PC-3 (cell line): ENCODE data around the gene DIP2C. TPM values are rescaled to one million over a fixed set of nuclear protein-coding genes. Genes with fewer than 3 reads are reported as not detected.

Experiments
- ATAC-seq: fragments of 200-7000 bp; cut with Tn5 transposase; 2 replicates; pipeline ENCODE4 v1.9.1; 2020; ENCODE audit warnings: mild to moderate bottlenecking, moderate library complexity
- BruUV-seq: library from RNA; stranded (reverse); fragments of 400-500 nt; replicated peaks from 2 replicates; lab custom pipeline; 2021; lab: Mats Ljungman, UMichigan
- CTCF ChIA-PET: fragments of 300-600 bp; sonication (Branson Sonifier 250); formaldehyde crosslinking; loops from one replicate; lab custom pipeline; 2022; ENCODE audit warnings: antibody characterized with exemption; lab: Charles Lee
- POLR2A ChIA-PET: fragments of 300-600 bp; sonication (Branson Sonifier 250); formaldehyde crosslinking; loops from one replicate; lab custom pipeline; 2022; ENCODE audit warnings: antibody characterized with exemption; ENCODE audit not compliant: unreplicated experiment; lab: Charles Lee
- DNase-seq: peaks from one replicate; pipeline ENCODE4 v3.0.0-alpha.2; 2015
- H2AFZ ChIP-seq: fragments of 300-600 bp; sonication (generic); 2 replicates; pipeline ENCODE4 v1.6.0; 2016; ENCODE audit warnings: antibody characterized with exemption, low read length
- H3F3A ChIP-seq: fragments of 300-600 bp; sonication (generic); one replicate; pipeline ENCODE4 v1.6.0; 2017; ENCODE audit warnings: antibody characterized with exemption, low read length, control low read depth, mild to moderate bottlenecking; ENCODE audit not compliant: unreplicated experiment
- H3K27ac ChIP-seq: fragments of 300-600 bp; sonication (generic); 2 replicates; pipeline ENCODE4 v1.5.1; 2016; ENCODE audit warnings: mild to moderate bottlenecking, low read length
- H3K27me3 ChIP-seq: fragments of 300-600 bp; sonication (generic); 2 replicates; pipeline ENCODE4 v1.6.1; 2016; ENCODE audit warnings: low read length, mixed read lengths
- H3K36me3 ChIP-seq: fragments of 300-600 bp; sonication (generic); 2 replicates; pipeline ENCODE4 v1.6.1; 2016; ENCODE audit warnings: low read depth, mixed run types, low read length, mixed read lengths
- H3K4me1 ChIP-seq: fragments of 300-600 bp; sonication (generic); 2 replicates; pipeline ENCODE4 v1.5.1; 2016; ENCODE audit warnings: low read length; ENCODE audit not compliant: insufficient read depth
- H3K4me2 ChIP-seq: fragments of 300-600 bp; sonication (generic); 2 replicates; pipeline ENCODE4 v1.6.0; 2016; ENCODE audit warnings: low read length
- H3K4me3 ChIP-seq: fragments of 300-600 bp; sonication (generic); 2 replicates; pipeline ENCODE4 v1.5.1; 2016; ENCODE audit warnings: mild to moderate bottlenecking, low read length, mixed read lengths
- H3K79me2 ChIP-seq: fragments of 300-600 bp; sonication (generic); 2 replicates; pipeline ENCODE4 v1.6.1; 2017; ENCODE audit warnings: low read length, mixed read lengths
- H3K9ac ChIP-seq: fragments of 300-600 bp; sonication (generic); 2 replicates; pipeline ENCODE4 v1.6.0; 2016; ENCODE audit warnings: mild to moderate bottlenecking, low read length
- H3K9me2 ChIP-seq: fragments of 300-600 bp; sonication (generic); replicated peaks from 2 replicates; pipeline ENCODE4 v1.6.1; 2016; ENCODE audit warnings: mixed run types, low read length, mixed read lengths
- H3K9me3 ChIP-seq: fragments of 300-600 bp; sonication (generic); 2 replicates; pipeline ENCODE4 v1.6.1; 2016; ENCODE audit warnings: low read length, mixed read lengths
- H4K20me1 ChIP-seq: fragments of 300-600 bp; sonication (generic); 2 replicates; pipeline ENCODE4 v1.6.1; 2016; ENCODE audit warnings: low read length, mixed read lengths
- EZH2 ChIP-seq: fragments of 300-600 bp; sonication (generic); IDR thresholded peaks from one replicate; pipeline ENCODE4 v1.6.1; 2017; ENCODE audit warnings: antibody characterized with exemption, mild to moderate bottlenecking, low read length; ENCODE audit not compliant: unreplicated experiment
- EZH2phosphoT487 ChIP-seq: fragments of 300-600 bp; sonication (generic); IDR thresholded peaks from 2 replicates; pipeline ENCODE4 v1.6.1; 2018; ENCODE audit warnings: mild to moderate bottlenecking, antibody characterized with exemption, low read length, borderline replicate concordance
- intact Hi-C: fragments of 100-400 bp; cut with micrococcal nuclease; formaldehyde crosslinking; loops from 2 replicates; pipeline ENCODE4 v1.9.0; 2023
- total RNA-seq: library from RNA; depleted of rRNA; stranded (reverse); fragments of >200 nt; gene quantifications from 2 replicates; pipeline ENCODE4 v1.2.3, GENCODE V29; 2014
- TF ChIP-seq, protein P1 (sequence below): fragments of 300-600 bp; sonication (generic); conservative IDR thresholded peaks from 2 replicates; pipeline ENCODE4 v1.5.1; 2017; ENCODE audit warnings: antibody characterized with exemption, low read depth, mild to moderate bottlenecking, low read length

The DIP2C gene
- total RNA-seq, 1 experiment from 2014 or later, result 3.1 TPM

DNA sequence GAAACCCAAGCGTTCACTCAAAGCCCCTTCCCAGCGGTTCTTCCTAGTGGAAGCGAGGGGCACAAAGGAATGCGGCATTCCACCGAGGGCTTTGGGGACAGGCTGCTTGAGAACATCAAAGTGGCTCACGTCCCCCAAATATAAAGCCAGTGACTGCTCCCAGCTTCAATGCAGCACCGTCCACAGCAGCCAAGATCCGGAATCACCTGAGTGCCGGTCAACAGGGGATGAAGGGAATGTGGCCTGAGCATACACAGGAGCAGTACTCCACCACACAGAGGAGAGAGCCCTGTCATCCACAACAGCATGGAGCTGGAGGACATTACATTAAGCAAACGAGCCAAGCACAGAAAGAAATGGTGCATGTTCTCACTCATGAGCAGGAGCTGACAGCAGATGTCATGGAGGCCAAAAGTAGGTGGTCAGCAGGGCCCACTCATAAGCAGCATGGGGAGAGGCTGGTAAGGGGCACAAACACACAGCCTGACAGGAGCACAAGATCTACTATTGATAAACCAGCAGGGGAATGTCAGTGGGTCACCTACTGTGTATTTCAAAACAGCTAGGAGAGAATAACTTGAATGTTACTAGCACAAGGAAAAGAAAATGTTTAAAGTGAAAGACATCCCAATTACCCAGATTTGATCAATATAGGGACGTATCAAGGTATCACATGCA is 79.5 kb downstream of the DIP2C start:
- Histone ChIP-seq H3F3A (no peaks in the 10 kb centered on the region), H3K9me2 (no peaks in the 10 kb centered on the region), H3K9me3 (no peaks in the 10 kb centered on the region), H3K4me1 (peaks cover 25% of the 10 kb centered on the region), H3K27ac (no peak overlapping the region), H3K79me2 (0 out of 2 replicates have a peak, but pooled peaks cover 14% of the 10 kb centered on the region), H3K36me3 (no peaks in the 10 kb centered on the region), H3K9ac (no peak overlapping the region), H3K4me2 (no peak overlapping the region), H3K27me3 (no peaks in the 10 kb centered on the region), H3K4me3 (no peak overlapping the region), H2AFZ (no peak overlapping the region), H4K20me1 (no peaks in the 10 kb centered on the region)
- ChIA-PET CTCF (no interaction called here), POLR2A (no interaction called here)
- ATAC-seq (no peak), DNase-seq (no peak)
- intact Hi-C loops, result loop anchor here (10.0 kb wide), 1 partner anchor 175 kb away; no protein-coding TSS in a partner anchor
- BruUV-seq, result no TSS peak
- TF ChIP-seq EZH2 (no peak), EZH2phosphoT487 (no peak)
- TF ChIP-seq, protein P1, sequence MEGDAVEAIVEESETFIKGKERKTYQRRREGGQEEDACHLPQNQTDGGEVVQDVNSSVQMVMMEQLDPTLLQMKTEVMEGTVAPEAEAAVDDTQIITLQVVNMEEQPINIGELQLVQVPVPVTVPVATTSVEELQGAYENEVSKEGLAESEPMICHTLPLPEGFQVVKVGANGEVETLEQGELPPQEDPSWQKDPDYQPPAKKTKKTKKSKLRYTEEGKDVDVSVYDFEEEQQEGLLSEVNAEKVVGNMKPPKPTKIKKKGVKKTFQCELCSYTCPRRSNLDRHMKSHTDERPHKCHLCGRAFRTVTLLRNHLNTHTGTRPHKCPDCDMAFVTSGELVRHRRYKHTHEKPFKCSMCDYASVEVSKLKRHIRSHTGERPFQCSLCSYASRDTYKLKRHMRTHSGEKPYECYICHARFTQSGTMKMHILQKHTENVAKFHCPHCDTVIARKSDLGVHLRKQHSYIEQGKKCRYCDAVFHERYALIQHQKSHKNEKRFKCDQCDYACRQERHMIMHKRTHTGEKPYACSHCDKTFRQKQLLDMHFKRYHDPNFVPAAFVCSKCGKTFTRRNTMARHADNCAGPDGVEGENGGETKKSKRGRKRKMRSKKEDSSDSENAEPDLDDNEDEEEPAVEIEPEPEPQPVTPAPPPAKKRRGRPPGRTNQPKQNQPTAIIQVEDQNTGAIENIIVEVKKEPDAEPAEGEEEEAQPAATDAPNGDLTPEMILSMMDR, result no peak

DNA sequence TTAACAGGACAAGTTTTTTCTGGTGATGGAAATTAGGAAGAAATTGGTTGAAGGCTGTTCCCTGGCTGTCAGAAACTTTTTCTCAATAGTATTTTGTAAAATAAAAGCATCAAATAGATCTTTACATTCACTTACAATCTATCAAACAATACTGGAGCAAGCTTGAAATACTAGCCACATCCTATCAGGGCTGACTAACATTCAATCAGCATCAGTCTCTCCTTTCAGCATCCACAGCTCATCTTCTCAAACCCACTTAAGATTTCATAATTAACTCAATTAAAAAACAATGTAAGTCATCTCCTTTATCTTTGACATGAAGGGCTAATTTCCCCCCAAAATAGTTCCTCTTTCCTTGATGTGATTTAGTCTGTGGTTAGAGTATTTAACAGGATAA is 80.2 kb downstream of the DIP2C start:
- no TSS peak for BruUV-seq
- Histone ChIP-seq H3K4me3 (no peak overlapping the region), H3K4me2 (no peak overlapping the region), H3F3A (no peaks in the 10 kb centered on the region), H2AFZ (no peak overlapping the region), H3K79me2 (0 out of 2 replicates have a peak, but pooled peaks cover 10% of the 10 kb centered on the region), H3K36me3 (no peaks in the 10 kb centered on the region), H3K9me2 (no peaks in the 10 kb centered on the region), H3K27me3 (no peaks in the 10 kb centered on the region), H4K20me1 (no peaks in the 10 kb centered on the region), H3K9ac (no peak overlapping the region), H3K4me1 (peaks cover 17% of the 10 kb centered on the region), H3K27ac (no peak overlapping the region), H3K9me3 (no peaks in the 10 kb centered on the region)
- intact Hi-C loops, result no loop called here
- no peak for TF ChIP-seq EZH2
- no peak for TF ChIP-seq EZH2phosphoT487
- TF ChIP-seq, protein P1, result no peak
- ChIA-PET POLR2A (no interaction called here), CTCF (no interaction called here)
- no peak for ATAC-seq
- DNase-seq, result no peak
